PFSK-1 (cell line): ENCODE data around the gene CLIP3.
A peak's percentile ranks its signal among the peaks of the same experiment; 100 is the strongest.

Experiments
- FOXP2 ChIP-seq: optimal IDR thresholded peaks from 2 replicates; pipeline ENCODE3; 2011; ENCODE audit warnings: borderline replicate concordance, control low read depth, inconsistent platforms; ENCODE audit not compliant: insufficient read depth; ENCODE audit errors: extremely low read length, extremely low read depth
- POLR2AphosphoS5 ChIP-seq: IDR thresholded peaks from 2 replicates; pipeline ENCODE4 v1.6.1; 2012; ENCODE audit warnings: low read depth, mild to moderate bottlenecking, control low read depth, low read length, moderate library complexity
- SIN3A ChIP-seq: IDR thresholded peaks from 2 replicates; pipeline ENCODE4 v1.6.1; 2012; ENCODE audit warnings: mild to moderate bottlenecking, low read length, moderate library complexity, borderline replicate concordance; ENCODE audit not compliant: insufficient read depth
- TAF1 ChIP-seq: IDR thresholded peaks from 2 replicates; pipeline ENCODE4 v1.6.1; 2012; ENCODE audit warnings: low read length, control low read depth, borderline replicate concordance; ENCODE audit not compliant: insufficient read depth
- TF ChIP-seq, protein P1 (sequence below), 2 experiments: IDR thresholded peaks; 2 replicates each; pipeline versions ENCODE4 v1.6.1 to v1.8.0; 2011 to 2012; ENCODE audit warnings: low read depth in 2 of 2, low read length in 2 of 2, control low read depth in 1 of 2, inconsistent platforms in 1 of 2, mild to moderate bottlenecking in 1 of 2, moderate library complexity in 1 of 2; ENCODE audit not compliant: insufficient read depth in 1 of 2

Gene CLIP3

GRCh38 chr19:35995048-35995993 is 37.4 kb downstream of the CLIP3 start, which contains the start of gene SDHAF1:
TSS of gene SDHAF1 (plus strand) at chr19:35995188. CDS start at chr19:35995275, 87 bp downstream.
- peak; percentile 78; the same call in 1 of the 2 replicates for TF ChIP-seq POLR2AphosphoS5
- TF ChIP-seq, protein P1, sequence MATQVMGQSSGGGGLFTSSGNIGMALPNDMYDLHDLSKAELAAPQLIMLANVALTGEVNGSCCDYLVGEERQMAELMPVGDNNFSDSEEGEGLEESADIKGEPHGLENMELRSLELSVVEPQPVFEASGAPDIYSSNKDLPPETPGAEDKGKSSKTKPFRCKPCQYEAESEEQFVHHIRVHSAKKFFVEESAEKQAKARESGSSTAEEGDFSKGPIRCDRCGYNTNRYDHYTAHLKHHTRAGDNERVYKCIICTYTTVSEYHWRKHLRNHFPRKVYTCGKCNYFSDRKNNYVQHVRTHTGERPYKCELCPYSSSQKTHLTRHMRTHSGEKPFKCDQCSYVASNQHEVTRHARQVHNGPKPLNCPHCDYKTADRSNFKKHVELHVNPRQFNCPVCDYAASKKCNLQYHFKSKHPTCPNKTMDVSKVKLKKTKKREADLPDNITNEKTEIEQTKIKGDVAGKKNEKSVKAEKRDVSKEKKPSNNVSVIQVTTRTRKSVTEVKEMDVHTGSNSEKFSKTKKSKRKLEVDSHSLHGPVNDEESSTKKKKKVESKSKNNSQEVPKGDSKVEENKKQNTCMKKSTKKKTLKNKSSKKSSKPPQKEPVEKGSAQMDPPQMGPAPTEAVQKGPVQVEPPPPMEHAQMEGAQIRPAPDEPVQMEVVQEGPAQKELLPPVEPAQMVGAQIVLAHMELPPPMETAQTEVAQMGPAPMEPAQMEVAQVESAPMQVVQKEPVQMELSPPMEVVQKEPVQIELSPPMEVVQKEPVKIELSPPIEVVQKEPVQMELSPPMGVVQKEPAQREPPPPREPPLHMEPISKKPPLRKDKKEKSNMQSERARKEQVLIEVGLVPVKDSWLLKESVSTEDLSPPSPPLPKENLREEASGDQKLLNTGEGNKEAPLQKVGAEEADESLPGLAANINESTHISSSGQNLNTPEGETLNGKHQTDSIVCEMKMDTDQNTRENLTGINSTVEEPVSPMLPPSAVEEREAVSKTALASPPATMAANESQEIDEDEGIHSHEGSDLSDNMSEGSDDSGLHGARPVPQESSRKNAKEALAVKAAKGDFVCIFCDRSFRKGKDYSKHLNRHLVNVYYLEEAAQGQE (IDR thresholded peaks at IDR 0.05; ENCODE audit: insufficient read depth in 1 of 2, low read depth in 2 of 2, low read length in 2 of 2): no peak
- no peak for TF ChIP-seq SIN3A
- peak; percentile 91; the same call in 1 of the 2 replicates for TF ChIP-seq TAF1

DNA sequence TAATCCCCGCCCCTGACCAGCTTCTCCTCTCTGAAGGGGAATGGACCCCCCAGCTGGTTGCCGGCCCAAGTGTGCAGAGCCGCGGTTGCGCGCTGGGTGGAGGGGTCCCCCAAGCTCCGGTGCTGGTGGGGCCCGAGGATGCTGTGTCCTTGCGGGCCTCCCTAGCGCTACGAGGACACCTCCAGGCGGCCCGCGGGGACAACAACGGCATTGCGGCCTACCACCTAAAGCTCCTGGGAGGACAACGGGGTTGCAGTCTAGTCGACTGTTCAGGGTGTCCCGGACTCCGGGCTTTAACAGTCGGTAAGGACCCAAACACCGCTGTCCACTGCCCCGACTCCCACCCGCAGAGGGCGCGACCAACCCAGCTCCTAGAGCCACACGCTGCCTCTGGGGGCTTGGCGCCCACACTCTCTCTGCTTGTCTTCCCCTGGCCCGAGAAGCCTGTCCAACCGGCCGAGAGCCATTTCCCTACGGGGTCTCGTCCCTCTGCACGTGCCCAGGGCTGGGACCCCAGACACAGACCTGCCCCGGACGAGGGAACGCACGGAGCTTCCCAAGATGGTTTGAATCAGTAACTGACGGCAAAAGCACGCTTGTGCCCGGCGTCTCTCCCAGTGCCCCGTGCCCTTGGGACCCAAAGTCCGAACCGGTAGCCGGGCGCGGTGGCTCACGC is 38.6 kb downstream of the CLIP3 start:
- TF ChIP-seq SIN3A: no peak
- TF ChIP-seq POLR2AphosphoS5: no peak
- TF ChIP-seq TAF1: no peak
- no peak for TF ChIP-seq FOXP2
- TF ChIP-seq, protein P1 (IDR thresholded peaks at IDR 0.05; ENCODE audit: insufficient read depth in 1 of 2, low read depth in 2 of 2, low read length in 2 of 2): no peak

GRCh38 chr19:35992907-35993765 is 39.5 kb downstream of the CLIP3 start:
- TF ChIP-seq, protein P1 (IDR thresholded peaks at IDR 0.05; ENCODE audit: insufficient read depth in 1 of 2, low read depth in 2 of 2, low read length in 2 of 2): no peak
- TF ChIP-seq POLR2AphosphoS5: no peak
- TF ChIP-seq TAF1: no peak
- TF ChIP-seq SIN3A: no peak
- no peak for TF ChIP-seq FOXP2

DNA sequence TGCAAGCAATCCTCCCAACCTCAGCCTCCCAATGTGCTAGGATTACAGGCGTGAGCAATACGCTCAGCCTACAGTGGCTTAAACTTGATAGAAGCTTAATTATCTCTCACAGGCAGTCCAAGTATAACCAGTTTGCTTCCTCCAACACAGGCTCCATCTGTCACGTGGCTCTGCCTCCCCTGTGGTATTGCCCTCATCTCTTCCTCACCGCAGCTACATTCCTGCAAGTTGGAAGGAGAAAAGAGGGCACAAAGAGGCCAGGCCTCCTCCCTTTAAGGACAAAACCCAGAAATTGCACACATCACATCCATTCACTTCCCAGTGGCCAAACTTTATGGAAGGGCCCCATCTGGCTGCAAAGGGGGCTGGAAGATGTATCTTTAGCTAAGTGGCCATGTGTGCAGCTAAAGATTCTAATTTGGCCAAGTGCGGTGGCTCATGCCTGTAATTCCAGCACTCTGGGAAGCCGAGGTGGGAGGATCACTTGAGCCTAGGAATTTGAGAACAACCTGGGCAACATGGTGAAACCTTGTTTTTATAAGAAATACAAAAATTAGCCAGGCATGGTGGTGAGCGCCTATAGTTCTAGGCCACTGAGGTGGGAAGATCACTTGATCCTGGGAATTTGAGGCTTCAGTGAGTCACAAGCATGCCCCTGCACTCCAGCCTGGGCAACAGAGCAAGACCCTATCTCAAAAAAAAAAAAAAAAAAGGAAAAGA is 40.8 kb downstream of the CLIP3 start:
- no peak for TF ChIP-seq TAF1
- TF ChIP-seq POLR2AphosphoS5: no peak
- TF ChIP-seq SIN3A: no peak
- TF ChIP-seq, protein P1 (IDR thresholded peaks at IDR 0.05; ENCODE audit: insufficient read depth in 1 of 2, low read depth in 2 of 2, low read length in 2 of 2): no peak
- no peak for TF ChIP-seq FOXP2
